HG03196 (cell line): ENCODE results near the gene MLIP.
"Not testable (repeated sequence)": the region's sequence is repeated elsewhere in the genome, so short reads cannot be mapped to it uniquely, and the experiment has no call there.

Source experiments
- ATAC-seq: cut with Tn5 transposase; IDR thresholded peaks from one replicate; pipeline ENCODE4 v1.9.1; 2021; ENCODE audit not compliant: unreplicated experiment

The MLIP gene, protein sequence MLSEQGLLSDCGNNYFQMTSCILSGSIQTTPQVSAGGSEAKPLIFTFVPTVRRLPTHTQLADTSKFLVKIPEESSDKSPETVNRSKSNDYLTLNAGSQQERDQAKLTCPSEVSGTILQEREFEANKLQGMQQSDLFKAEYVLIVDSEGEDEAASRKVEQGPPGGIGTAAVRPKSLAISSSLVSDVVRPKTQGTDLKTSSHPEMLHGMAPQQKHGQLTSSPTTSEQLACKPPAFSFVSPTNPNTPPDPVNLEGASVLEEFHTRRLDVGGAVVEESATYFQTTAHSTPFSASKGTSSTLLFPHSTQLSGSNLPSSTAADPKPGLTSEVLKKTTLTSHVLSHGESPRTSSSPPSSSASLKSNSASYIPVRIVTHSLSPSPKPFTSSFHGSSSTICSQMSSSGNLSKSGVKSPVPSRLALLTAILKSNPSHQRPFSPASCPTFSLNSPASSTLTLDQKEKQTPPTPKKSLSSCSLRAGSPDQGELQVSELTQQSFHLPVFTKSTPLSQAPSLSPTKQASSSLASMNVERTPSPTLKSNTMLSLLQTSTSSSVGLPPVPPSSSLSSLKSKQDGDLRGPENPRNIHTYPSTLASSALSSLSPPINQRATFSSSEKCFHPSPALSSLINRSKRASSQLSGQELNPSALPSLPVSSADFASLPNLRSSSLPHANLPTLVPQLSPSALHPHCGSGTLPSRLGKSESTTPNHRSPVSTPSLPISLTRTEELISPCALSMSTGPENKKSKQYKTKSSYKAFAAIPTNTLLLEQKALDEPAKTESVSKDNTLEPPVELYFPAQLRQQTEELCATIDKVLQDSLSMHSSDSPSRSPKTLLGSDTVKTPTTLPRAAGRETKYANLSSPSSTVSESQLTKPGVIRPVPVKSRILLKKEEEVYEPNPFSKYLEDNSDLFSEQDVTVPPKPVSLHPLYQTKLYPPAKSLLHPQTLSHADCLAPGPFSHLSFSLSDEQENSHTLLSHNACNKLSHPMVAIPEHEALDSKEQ

GRCh38 chr6:54111341-54112045 lies at the start of gene MLIP:
Gene MLIP (plus strand): TSS chr6:54111443. CDS start chr6:54111480, 37 bp downstream.
- no peak for ATAC-seq

DNA sequence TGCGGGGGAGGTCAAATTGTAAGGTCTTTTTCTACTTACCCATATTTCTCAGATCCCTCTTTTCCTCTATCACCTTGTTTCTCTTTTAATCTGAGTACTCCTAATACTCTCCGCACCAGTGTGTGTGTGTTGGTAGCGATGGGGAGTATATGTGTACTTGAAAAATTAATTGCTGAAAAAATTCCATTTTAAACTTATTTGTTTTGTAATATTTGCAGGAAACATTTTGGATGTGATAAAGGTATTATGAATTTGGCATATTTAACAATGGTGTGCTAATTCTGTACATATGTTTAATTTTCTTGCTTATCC lies 48.1 kb upstream of the MLIP start:
- no peak for ATAC-seq

DNA sequence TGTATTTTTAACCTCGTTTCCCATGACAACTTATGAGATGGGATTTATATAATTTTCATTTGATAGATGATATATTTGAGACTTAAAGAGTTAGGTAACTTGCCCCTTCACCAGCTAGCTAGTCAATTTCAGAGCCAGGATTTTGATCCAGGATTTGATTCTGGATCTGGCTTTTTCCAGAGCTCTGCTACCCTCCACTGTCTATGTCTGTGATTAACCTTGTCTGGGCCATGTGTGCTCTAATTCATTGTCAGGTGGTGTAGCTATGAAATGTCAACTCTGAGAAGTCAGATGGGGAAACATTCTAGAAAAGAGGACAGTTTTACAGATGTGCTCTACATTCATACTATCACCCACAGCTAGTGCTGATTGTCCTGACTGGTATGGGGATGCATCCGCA lies 42.5 kb upstream of the MLIP start:
- no peak for ATAC-seq

DNA sequence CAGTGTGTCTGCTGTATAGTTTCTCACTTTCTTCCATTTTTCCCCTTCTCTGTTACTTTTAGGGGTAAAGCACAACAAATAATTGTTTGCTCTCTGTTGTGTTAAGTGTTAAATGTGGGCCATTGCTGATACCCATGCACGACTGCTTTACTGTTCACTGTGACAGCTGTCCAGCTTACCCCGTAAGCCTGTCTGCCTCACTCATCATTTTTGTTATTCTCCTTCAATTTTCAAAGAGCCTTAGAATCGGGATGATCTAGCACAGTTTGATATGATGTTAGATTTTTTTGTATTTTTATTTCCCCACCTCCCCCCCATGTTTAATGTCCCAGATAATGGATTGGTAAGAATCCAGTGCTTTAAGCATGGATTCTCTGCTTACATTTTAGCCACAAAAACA lies 41.2 kb upstream of the MLIP start:
- ATAC-seq: no peak

DNA sequence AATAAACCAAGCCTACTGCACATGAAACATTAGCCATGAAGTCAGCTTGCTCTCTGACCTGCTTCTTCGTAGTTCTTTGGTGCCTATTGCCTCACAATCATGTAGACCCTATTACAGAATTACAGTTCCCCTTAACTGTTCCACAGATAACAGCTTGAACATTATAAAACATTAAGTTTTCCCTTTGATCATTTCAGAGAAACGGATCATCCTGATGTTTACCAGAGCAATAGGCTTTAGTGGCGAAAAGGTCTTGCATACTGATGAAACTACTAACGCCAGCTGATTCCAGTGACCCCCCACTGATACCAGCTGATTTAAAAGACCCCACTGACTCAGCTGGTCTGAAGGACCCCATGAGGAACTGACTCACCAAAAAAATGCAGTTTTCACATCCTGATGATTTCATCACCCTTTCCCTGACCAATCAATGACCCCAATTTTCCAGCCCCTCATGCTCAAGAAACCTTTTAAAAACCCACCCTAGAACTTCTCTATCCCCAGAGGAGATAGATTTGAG lies 39.4 kb upstream of the MLIP start:
- no peak for ATAC-seq

DNA sequence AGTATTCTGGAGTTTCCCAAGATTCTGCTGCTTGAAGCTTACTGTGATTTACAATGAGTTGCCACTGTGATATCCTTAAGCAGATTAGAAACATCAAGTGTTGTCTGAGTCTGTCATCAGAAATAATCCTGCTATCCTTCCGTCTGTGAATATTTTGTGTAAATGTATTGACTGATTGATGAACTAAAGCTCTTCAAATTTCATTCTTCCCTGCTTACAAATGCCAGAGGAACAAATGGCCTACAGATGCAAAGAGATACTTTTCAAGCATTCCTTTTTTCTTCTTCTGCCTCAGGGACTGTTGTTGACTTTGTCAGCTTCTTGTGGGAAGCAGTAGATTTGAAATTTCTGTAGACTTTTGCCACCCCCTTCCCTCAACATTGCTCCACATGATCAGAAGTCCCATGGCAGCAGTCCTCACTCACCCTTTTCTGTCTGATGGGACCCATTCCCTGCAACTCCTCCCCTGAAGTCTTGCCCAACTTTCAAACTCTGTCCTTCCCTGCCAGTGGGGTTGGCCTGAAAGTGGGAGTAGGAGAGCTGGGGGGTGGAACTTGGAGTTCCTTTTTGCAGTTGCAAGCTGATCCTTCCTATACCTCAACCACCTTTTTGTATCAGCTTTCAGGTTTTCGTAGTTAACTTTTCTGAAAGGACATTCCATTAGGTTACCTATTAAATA lies 38.5 kb upstream of the MLIP start:
- no peak for ATAC-seq

DNA sequence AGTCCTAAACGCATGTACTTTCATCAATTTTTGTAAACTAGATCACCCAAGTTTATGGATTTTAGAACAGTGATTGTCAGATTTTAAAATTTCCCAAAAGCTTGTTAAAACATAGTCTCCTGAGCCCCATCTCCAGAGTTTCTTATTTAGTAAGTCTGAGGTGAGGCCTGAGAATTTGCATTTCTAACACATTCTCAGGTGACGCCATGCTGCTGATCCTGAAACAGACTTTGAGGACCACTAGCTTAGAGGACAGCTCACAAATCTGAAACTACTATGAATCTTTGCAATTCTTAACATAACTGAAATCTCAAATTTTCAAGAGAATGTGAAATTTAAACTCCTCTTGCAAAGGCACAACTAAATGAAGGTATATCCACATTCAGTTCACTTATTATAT lies 37.8 kb upstream of the MLIP start:
- no peak for ATAC-seq

GRCh38 chr6:54074109-54074508 lies 37.1 kb upstream of the MLIP start:
- no peak for ATAC-seq

DNA sequence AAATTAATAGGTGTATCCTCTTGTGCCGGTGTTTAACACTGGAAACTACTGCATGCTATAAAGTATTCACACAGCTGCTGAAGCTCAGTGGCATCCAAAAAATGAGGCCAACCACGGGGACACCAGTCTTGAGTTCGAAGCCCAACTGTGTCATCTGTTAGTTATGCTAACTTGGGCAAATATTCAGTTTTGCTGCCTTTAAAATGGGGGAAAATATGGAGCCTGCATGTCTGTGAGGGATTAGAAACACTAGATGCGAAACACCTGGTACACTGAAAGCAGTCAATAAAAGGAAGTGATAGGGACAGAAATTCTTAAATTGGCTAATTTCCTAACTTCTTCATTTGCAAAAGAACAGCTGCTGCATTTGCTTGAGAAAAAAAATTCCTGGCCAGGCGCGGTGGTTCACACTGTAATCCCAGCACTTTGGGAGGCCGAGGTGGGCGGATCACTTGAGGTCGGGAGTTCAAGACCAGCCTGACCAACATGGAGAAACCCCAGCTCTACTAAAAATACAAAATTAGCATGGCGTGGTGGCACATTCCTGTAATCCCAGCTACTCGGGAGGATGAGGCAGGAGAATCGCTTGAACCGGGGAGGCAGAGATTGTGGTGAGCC lies 36.6 kb upstream of the MLIP start:
- no peak for ATAC-seq

DNA sequence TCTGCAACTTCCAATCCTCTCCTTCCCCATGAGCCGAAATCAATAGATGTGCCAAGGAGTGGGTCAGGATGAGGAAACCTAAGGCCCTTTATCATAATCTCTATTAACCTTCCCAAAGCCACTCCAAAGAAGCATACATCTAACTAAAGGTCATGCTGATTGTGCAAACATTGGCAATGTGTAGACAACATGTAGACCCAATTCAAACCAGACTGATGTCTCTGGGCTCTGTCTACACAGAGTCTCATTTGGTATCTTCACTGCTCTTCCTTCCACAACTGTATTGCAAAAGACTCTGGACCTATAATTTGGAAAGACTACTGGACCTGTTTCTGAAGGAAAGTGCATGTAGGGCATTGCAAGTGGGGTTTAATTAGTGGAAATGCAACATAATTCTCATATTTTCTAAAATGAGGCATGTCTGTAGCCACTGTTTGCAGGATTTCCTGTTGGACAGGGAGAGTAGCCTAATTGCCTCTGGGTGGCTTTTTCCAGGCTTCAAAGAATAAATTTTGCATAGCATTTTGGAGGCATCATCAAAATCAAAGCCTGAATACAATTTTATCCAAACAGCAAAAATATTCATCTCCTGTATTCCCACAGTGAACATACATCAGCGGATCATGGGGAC lies 35.0 kb upstream of the MLIP start:
- no peak for ATAC-seq

DNA sequence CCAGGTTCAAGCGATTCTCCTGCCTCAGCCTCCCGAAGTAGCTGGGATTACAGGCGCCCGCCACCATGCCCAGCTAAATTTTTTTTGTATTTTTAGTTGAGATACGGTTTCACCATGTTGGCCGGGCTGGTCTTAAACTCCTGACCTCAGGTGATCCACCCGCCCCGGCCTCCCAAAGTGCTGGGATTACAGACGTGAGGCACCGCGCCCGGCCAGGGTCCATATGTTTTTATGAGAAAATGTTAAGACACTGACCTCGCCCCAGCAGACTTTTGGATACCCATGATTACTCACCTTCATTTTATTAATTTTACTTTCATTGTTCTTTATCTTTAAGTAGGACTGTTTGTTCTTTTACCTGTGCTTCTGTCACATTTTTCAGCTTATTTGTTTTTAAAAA lies 29.7 kb upstream of the MLIP start:
- ATAC-seq: not testable (repeated sequence)

- ATAC-seq: no peak
These were observed 28.0 kb upstream of the MLIP start for GRCh38 chr6:54083287-54083686.

DNA sequence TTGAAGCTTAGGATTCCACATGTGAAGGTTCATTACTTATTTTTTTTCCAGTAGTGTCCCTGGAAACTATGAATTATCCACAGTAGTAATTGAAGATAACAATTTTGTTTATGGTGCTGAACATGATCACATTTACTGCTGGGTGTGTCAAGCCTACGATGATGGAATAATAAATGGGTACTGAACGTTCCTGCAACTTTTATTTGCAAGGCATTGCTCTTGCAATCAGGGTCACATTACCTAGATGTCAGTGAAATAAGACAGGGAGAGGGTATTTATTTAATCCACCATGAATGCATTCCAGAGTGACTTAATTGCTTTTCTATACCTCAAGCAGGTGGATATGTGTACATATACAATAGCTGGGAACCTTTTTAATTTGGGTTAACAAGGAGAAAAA lies 27.0 kb upstream of the MLIP start:
- no peak for ATAC-seq

GRCh38 chr6:54085047-54085446 lies 26.2 kb upstream of the MLIP start:
- no peak for ATAC-seq

DNA sequence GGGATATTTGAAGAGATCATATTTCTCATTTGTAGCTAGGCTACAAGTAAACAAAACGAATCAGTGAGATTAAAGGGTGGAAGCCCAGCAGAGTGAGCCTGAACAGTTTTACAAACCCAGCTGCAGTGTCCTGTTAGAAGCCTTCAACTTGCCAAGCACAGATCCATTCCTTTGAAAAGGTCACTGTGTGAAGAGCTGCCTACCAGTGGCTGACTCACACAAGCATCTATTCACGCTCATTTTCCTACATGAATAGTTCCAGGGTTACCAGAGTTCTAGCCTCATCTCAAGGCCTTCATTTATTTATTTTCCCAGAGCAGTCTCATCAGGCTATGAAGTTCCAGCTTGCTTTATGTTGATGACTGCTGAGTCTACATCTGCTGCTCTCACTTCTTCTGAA lies 25.7 kb upstream of the MLIP start:
- ATAC-seq: no peak

DNA sequence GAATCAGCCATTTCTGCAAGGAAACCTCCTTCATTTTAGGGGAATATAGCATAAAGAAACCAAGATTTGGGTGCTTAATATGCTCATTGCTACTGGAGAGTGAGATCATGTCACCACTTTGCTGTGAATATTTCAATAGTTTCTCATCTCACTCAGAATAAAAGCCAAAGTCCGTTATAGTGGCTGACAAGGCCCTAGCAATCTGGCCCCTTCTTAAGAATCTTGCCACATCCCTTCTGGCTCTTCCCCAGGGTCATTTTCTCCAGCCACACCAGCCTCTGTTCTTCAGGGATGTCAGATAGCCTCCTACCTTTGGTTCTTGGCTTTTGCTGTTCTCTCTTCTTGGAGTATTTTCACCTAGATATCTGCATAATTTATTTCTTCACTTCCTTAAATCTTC lies 24.8 kb upstream of the MLIP start:
- ATAC-seq: no peak

DNA sequence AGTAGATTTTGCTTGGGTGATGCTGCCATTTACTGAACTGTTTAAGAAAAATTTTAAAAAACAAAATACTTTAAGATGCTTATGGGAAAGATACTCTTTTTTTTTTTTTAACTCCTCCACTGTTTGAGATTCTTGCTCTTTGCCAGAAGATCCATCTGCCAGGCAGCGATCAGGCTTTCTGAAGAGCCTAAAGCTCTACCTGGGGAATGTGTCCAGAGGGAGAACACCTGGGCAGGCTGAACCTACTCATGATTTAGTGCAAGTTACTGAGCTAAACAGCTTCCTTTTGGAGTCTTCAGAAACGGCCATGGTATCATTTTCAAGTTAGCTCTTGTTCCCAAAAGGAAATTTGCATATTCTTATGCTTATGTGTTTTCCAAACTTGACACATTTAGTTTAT lies 23.5 kb upstream of the MLIP start:
- no peak for ATAC-seq

DNA sequence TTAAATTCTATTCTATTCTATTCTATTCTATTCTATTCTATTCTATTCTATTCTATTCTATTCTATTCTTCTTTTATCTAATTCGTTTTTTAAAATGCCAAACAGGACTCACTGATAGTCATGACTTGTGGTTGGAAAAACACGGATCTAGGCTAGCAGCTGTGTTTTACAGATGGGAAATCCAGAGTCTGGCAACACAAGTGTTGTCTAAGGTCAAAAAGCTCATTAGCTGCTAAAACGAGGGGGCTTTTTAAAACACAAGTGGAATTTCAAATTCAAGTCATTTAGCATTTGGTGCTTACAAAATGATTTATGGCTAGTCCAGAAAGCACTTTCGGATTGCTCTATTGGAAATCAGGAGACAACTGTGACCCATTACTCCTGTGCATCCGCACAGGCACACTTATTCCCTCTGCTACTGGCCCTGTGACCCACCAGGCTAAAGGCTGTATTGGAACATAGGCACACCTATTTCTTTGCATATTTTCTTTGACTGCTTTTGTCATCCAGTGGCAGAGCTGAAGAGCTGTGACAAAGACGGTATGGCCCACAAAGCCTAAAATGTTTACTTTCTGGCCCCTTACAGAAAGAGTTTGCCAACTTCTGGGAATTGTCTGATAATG lies 17.8 kb upstream of the MLIP start:
- ATAC-seq: no peak

- ATAC-seq: no peak
These were observed 16.9 kb upstream of the MLIP start for GRCh38 chr6:54094293-54094692.
